A673 (cell line): ENCODE data around the gene ANKRD1. TPM values are rescaled to one million over a fixed set of nuclear protein-coding genes. Genes with fewer than 3 reads are reported as not detected.

Source experiments
- Bru-seq: library from RNA; stranded (reverse); fragments of 400-500 nt; gene quantifications from one replicate; lab custom pipeline; 2021; lab: Mats Ljungman, UMichigan
- BruChase-seq, 2 experiments: library from RNA; stranded (reverse); fragments of 400-500 nt; gene quantifications; one replicate each; lab custom pipeline; 2021; lab: Mats Ljungman, UMichigan
- BruUV-seq: library from RNA; stranded (reverse); fragments of 400-500 nt; replicated peaks from 2 replicates; lab custom pipeline; 2021; lab: Mats Ljungman, UMichigan
- CTCF ChIA-PET: fragments of 300-600 bp; sonication (Branson Sonifier 250); formaldehyde crosslinking; loops from one replicate; lab custom pipeline; 2022; ENCODE audit warnings: antibody characterized with exemption; lab: Charles Lee
- POLR2A ChIA-PET: fragments of 300-600 bp; sonication (Branson Sonifier 250); formaldehyde crosslinking; loops from one replicate; lab custom pipeline; 2022; ENCODE audit warnings: antibody characterized with exemption; ENCODE audit not compliant: low non-redundant PET; lab: Charles Lee
- DNase-seq: peaks from one replicate; pipeline ENCODE4 v3.0.0-alpha.2; 2015; ENCODE audit warnings: low spot score
- H3K27ac ChIP-seq: fragments of 200-600 bp; sonication (generic); 2 replicates; pipeline ENCODE4 v1.5.1; 2016; ENCODE audit warnings: mixed run types, low read depth, mild to moderate bottlenecking, mixed read lengths, antibody characterized with exemption, low read length; ENCODE audit not compliant: poor library complexity, severe bottlenecking
- H3K27me3 ChIP-seq: fragments of 200-600 bp; sonication (generic); replicated peaks from 2 replicates; pipeline ENCODE4 v1.6.1; 2017; ENCODE audit warnings: mixed run types, low read depth, mild to moderate bottlenecking, mixed read lengths, antibody characterized with exemption, low read length; ENCODE audit not compliant: insufficient read depth, poor library complexity
- H3K36me3 ChIP-seq: fragments of 200-600 bp; sonication (generic); 2 replicates; pipeline ENCODE4 v1.6.1; 2016; ENCODE audit warnings: mixed run types, mild to moderate bottlenecking, mixed read lengths, antibody characterized with exemption, low read length; ENCODE audit not compliant: insufficient read depth, poor library complexity, severe bottlenecking
- H3K4me1 ChIP-seq: fragments of 200-600 bp; sonication (generic); 2 replicates; pipeline ENCODE4 v1.6.1; 2017; ENCODE audit warnings: mixed run types, mild to moderate bottlenecking, mixed read lengths, antibody characterized with exemption, low read length; ENCODE audit not compliant: insufficient read depth, poor library complexity, severe bottlenecking
- H3K4me3 ChIP-seq: fragments of 200-600 bp; sonication (generic); 2 replicates; pipeline ENCODE4 v1.5.1; 2016; ENCODE audit warnings: low read depth, mixed run types, mild to moderate bottlenecking, mixed read lengths, low read length; ENCODE audit not compliant: poor library complexity, severe bottlenecking
- H3K9me3 ChIP-seq: fragments of 200-600 bp; sonication (generic); 2 replicates; pipeline ENCODE4 v1.6.1; 2016; ENCODE audit warnings: mixed run types, low read depth, mild to moderate bottlenecking, mixed read lengths, antibody characterized with exemption, low read length; ENCODE audit not compliant: poor library complexity, severe bottlenecking
- EZH2 ChIP-seq: fragments of 200-600 bp; sonication (generic); IDR thresholded peaks from 2 replicates; pipeline ENCODE4 v1.6.1; 2017; ENCODE audit warnings: borderline replicate concordance, low read depth, mild to moderate bottlenecking, mixed read lengths, antibody characterized with exemption, low read length; ENCODE audit not compliant: poor library complexity, severe bottlenecking
- intact Hi-C: fragments of 100-400 bp; cut with micrococcal nuclease; formaldehyde crosslinking; loops from one replicate; pipeline ENCODE4 v1.10.0; 2022; ENCODE audit not compliant: unreplicated experiment
- long read RNA-seq: library from polyadenylated mRNA; stranded (forward); transcript quantifications from one replicate; pipeline ENCODE4 v2.0.0, GENCODE V29; 2022
- total RNA-seq: library from RNA; stranded (reverse); gene quantifications from 2 replicates; pipeline ENCODE4 v1.2.3, GENCODE V29; 2021
- TF ChIP-seq, protein P1 (sequence below): fragments of 300-800, 200-600 bp; sonication (generic); conservative IDR thresholded peaks from 2 replicates; pipeline ENCODE4 v1.5.1; 2017; ENCODE audit warnings: low read depth, mild to moderate bottlenecking, antibody characterized with exemption, low read length, moderate library complexity, mixed read lengths

The ANKRD1 gene
- not detected in 2 replicates for total RNA-seq
- Bru-seq, nascent RNA, result percentile 8 among the genes with signal in this experiment
- BruChase-seq, experiment 1, labeled RNA remaining after a 2-hour chase, result percentile 17 among the genes with signal in this experiment
- BruChase-seq, experiment 2, labeled RNA remaining after a 6-hour chase, result percentile 15 among the genes with signal in this experiment
- long read RNA-seq, result 0 reads

DNA sequence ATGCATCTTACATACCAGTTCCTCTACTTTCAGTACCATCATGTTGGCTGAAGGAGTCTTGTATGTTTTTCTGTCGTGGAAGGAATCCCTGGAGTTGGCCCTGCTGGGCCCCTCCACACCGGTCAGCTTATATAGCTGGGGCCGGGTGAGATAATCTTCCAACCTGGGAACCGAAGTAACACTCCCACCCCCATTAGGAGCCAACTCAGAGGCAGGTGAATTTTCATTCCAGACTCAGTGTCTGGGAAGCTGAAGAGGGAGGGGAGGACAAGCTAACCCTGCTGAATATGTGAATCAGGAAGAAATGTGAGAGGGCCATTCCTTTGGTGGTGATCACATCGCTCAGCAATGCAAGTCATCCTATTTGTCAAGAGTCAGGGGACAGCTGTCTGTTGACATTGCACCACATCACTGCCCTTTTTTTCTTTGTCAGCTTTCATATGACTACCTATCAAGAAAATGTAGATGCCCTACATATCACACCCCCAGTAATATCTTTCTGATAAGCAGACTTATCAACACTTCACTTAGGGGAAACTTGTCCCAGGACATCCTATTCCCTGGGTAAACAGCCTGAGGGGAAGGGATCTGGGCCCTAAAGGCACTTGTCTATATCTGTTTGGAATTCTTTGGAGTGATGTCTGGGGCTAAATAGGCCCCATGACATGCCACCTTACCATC, at the start of gene ANKRD1:
Gene ANKRD1 (minus strand): TSS at position 102 of the 681 bp plus-strand sequence. CDS start 60 bp downstream, at position 42.
- no peaks in the 10 kb centered on the region for H3K36me3 ChIP-seq
- ChIA-PET CTCF (no interaction called here), POLR2A (no interaction called here)
- no peak within 1 kb of the TSS for H3K4me3 ChIP-seq
- DNase-seq, result peak; percentile 41
- H3K27me3 ChIP-seq, result no peaks in the 10 kb centered on the region
- no peak within 1 kb of the TSS for H3K27ac ChIP-seq
- BruUV-seq, result no TSS peak
- TF ChIP-seq, protein P1, sequence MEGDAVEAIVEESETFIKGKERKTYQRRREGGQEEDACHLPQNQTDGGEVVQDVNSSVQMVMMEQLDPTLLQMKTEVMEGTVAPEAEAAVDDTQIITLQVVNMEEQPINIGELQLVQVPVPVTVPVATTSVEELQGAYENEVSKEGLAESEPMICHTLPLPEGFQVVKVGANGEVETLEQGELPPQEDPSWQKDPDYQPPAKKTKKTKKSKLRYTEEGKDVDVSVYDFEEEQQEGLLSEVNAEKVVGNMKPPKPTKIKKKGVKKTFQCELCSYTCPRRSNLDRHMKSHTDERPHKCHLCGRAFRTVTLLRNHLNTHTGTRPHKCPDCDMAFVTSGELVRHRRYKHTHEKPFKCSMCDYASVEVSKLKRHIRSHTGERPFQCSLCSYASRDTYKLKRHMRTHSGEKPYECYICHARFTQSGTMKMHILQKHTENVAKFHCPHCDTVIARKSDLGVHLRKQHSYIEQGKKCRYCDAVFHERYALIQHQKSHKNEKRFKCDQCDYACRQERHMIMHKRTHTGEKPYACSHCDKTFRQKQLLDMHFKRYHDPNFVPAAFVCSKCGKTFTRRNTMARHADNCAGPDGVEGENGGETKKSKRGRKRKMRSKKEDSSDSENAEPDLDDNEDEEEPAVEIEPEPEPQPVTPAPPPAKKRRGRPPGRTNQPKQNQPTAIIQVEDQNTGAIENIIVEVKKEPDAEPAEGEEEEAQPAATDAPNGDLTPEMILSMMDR, result no peak
- TF ChIP-seq EZH2, result no peak
- H3K4me1 ChIP-seq, result no peaks in the 10 kb centered on the region
- no peaks in the 10 kb centered on the region for H3K9me3 ChIP-seq
- intact Hi-C loops, result no loop called here

DNA sequence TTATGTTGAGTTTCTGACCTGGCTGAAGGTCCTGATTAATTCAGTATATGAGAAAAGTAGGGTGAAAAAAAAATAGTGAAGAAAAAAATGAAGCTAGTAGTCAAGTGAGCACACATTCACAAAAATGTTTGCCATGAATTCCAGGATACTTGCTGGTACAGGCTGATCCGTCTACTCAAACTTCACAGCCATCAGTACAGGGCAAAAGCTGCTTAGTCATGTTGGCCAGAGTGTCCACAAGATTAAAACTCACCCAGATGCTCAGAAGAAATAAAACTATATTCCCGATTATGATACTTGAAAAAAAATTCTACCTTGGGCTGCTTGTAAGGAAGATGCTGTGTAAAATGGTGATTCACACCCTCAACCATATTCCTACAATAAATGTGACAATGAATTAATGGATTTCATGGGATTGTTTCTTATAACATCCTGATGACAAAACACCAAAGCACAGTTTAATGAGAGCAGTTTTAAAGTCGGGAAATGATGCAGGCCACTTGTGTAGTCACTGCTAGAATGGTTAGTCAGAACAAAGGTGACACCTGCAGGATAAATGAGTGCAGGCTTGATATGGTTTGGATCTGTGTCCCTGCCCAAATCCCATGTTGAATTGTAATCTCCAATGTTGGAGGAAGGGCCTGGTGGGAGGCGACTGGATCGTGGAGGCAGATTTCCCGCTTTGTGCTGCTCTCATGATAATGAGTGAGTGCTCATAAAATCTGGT, 49.2 kb upstream of the ANKRD1 start:
- H3K27me3 ChIP-seq, result no peaks in the 10 kb centered on the region

GRCh38 chr10:90969121-90969534, 48.2 kb upstream of the ANKRD1 start:
- H3K36me3 ChIP-seq, result no peaks in the 10 kb centered on the region
- POLR2A ChIA-PET, result no interaction called here
- intact Hi-C loops, result no loop called here
- CTCF ChIA-PET, result interaction anchor here (0.5 kb wide), 1 partner anchor 409 kb away, joined by 4 read pairs; no protein-coding TSS in a partner anchor
- H3K4me1 ChIP-seq, result no peaks in the 10 kb centered on the region
- H3K9me3 ChIP-seq, result no peaks in the 10 kb centered on the region
- no peak for DNase-seq
- BruUV-seq, result no TSS peak
- H3K27ac ChIP-seq, result no peak overlapping the region
- no peak for TF ChIP-seq EZH2
- TF ChIP-seq, protein P1, result no peak
- H3K27me3 ChIP-seq, result peaks cover 3% of the 10 kb centered on the region
- H3K4me3 ChIP-seq, result no peak overlapping the region

More for the DNA sequence above, 49.2 kb upstream of the ANKRD1 start:
- Histone ChIP-seq H3K36me3 (no peaks in the 10 kb centered on the region), H3K4me1 (no peaks in the 10 kb centered on the region), H3K27ac (no peak overlapping the region), H3K4me3 (no peak overlapping the region), H3K9me3 (no peaks in the 10 kb centered on the region)
- CTCF ChIA-PET, result no interaction called here
- peak; percentile 15 for DNase-seq
- POLR2A ChIA-PET, result no interaction called here
- intact Hi-C loops, result no loop called here
- BruUV-seq, result no TSS peak
- no peak for TF ChIP-seq EZH2
- TF ChIP-seq, protein P1, result no peak
